DOHH2 (cell line): ENCODE measurements around the gene UNC5C.

Experiments
- H3F3A ChIP-seq: fragments of 200-600 bp; sonication (generic), shearing (Covaris generic); 2 replicates; pipeline ENCODE4 v1.6.0; 2016; ENCODE audit warnings: antibody characterized with exemption, mild to moderate bottlenecking; ENCODE audit not compliant: control insufficient read depth, insufficient read depth
- H3K27ac ChIP-seq: fragments of 200-600 bp; sonication (generic); 2 replicates; pipeline ENCODE4 v1.5.1; 2014; ENCODE audit warnings: low read depth, mild to moderate bottlenecking, low read length, moderate library complexity
- H3K27me3 ChIP-seq: fragments of 200-600 bp; sonication (generic); 2 replicates; pipeline ENCODE4 v1.6.1; 2014; ENCODE audit warnings: mild to moderate bottlenecking, low read length, mixed read lengths; ENCODE audit not compliant: control insufficient read depth
- H3K36me3 ChIP-seq: fragments of 200-600 bp; sonication (generic); 2 replicates; pipeline ENCODE4 v1.6.1; 2014; ENCODE audit warnings: mild to moderate bottlenecking, low read length, moderate library complexity, mixed read lengths; ENCODE audit not compliant: control insufficient read depth
- H3K4me1 ChIP-seq: fragments of 200-600 bp; sonication (generic); 2 replicates; pipeline ENCODE4 v1.6.1; 2014; ENCODE audit warnings: mild to moderate bottlenecking, low read length, mixed read lengths; ENCODE audit not compliant: control insufficient read depth
- H3K4me2 ChIP-seq: fragments of 200-600 bp; sonication (generic); 2 replicates; pipeline ENCODE4 v1.6.0; 2014; ENCODE audit warnings: mild to moderate bottlenecking, low read length, moderate library complexity
- H3K4me3 ChIP-seq: fragments of 200-600 bp; sonication (generic); 2 replicates; pipeline ENCODE4 v1.5.1; 2014; ENCODE audit warnings: mild to moderate bottlenecking, low read length, mixed read lengths
- H3K79me2 ChIP-seq: fragments of 200-600 bp; sonication (generic); 2 replicates; pipeline ENCODE4 v1.6.1; 2014; ENCODE audit warnings: mild to moderate bottlenecking, low read length, mixed read lengths; ENCODE audit not compliant: control insufficient read depth
- H3K9me2 ChIP-seq: fragments of 200-600 bp; sonication (generic); replicated peaks from 2 replicates; pipeline ENCODE4 v1.6.1; 2014; ENCODE audit warnings: mild to moderate bottlenecking, low read length, mixed read lengths; ENCODE audit not compliant: control insufficient read depth
- H3K9me3 ChIP-seq: fragments of 200-600 bp; sonication (generic); 2 replicates; pipeline ENCODE4 v1.6.1; 2014; ENCODE audit warnings: antibody characterized with exemption, low read length, mixed read lengths; ENCODE audit not compliant: control insufficient read depth, insufficient read depth
- H4K20me1 ChIP-seq: fragments of 200-600 bp; sonication (generic); 2 replicates; pipeline ENCODE4 v1.6.0; 2014; ENCODE audit warnings: low read depth, mild to moderate bottlenecking, antibody characterized with exemption, low read length, moderate library complexity; ENCODE audit not compliant: control insufficient read depth, insufficient read depth
- CTCF ChIP-seq: fragments of 200-600 bp; sonication (generic); IDR thresholded peaks from one replicate; pipeline ENCODE4 v1.5.1; 2014; ENCODE audit warnings: antibody characterized with exemption, mild to moderate bottlenecking, low read depth, low read length; ENCODE audit not compliant: poor library complexity, severe bottlenecking
- EZH2phosphoT487 ChIP-seq: fragments of 200-600 bp; sonication (generic); IDR thresholded peaks from 2 replicates; pipeline ENCODE4 v1.6.1; 2017; ENCODE audit warnings: borderline replicate concordance, mild to moderate bottlenecking, antibody characterized with exemption, low read length, moderate library complexity, mixed read lengths

UNC5C gene

DNA sequence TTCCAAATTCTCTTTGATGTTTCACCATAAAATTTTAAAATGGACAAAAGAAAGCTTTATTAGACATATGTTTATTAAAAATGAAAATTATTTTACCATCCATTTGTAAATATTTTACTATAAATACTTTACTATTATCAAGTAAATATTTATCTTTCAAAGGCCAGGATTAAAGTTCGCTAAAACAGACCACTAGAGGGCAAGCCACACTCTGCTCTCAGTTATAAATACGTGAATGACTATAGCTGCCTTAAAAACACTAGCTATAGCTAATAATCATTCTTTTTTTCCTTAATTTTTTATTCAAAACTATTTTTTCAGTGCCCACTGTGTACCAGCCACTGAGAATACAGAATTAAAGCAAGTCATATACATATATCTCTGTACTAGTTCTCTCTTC, 38.6 kb downstream of the UNC5C start:
- Histone ChIP-seq H3K9me3 (no peaks in the 10 kb centered on the region), H3K4me1 (no peaks in the 10 kb centered on the region), H3K9me2 (no peaks in the 10 kb centered on the region), H3K36me3 (no peaks in the 10 kb centered on the region), H3K4me3 (no peak overlapping the region), H3K4me2 (no peak overlapping the region), H3K27ac (no peak overlapping the region), H3K79me2 (no peaks in the 10 kb centered on the region), H4K20me1 (no peaks in the 10 kb centered on the region), H3K27me3 (no peaks in the 10 kb centered on the region), H3F3A (no peaks in the 10 kb centered on the region)
- TF ChIP-seq CTCF (peak; percentile 30), EZH2phosphoT487 (no peak)

- Histone ChIP-seq H4K20me1 (no peaks in the 10 kb centered on the region), H3K4me3 (no peak overlapping the region), H3K9me2 (no peaks in the 10 kb centered on the region), H3K4me2 (no peak overlapping the region), H3F3A (no peaks in the 10 kb centered on the region), H3K27me3 (no peaks in the 10 kb centered on the region), H3K27ac (no peak overlapping the region), H3K4me1 (no peaks in the 10 kb centered on the region), H3K79me2 (no peaks in the 10 kb centered on the region), H3K36me3 (no peaks in the 10 kb centered on the region), H3K9me3 (no peaks in the 10 kb centered on the region)
- TF ChIP-seq CTCF: no peak
- no peak for TF ChIP-seq EZH2phosphoT487
Measured at GRCh38 chr4:95508421-95508820, 40.4 kb downstream of the UNC5C start.

DNA sequence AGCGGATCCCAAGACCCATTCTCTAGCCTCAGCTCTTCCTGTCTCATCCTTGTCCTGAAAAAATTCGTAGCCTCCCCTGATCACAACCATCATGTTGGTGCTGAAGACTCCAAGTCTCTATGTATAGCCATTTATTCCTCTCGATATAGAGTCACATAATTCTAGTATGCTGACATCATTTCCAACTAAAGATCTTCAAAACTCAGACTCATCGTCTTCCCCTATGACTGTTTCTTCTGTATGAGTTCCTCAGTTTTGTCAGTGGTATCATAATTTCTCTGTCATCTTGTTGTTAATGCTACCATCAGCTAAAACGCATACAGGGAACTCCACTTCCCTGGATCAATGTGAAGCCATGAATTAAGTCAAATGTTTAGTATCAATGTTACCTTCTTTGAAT, 41.2 kb downstream of the UNC5C start:
- Histone ChIP-seq H3K4me3 (no peak overlapping the region), H3K4me2 (no peak overlapping the region), H3F3A (no peaks in the 10 kb centered on the region)

More for the DNA sequence above, 41.2 kb downstream of the UNC5C start:
- no peak overlapping the region for H3K27ac ChIP-seq
- no peaks in the 10 kb centered on the region for H3K27me3 ChIP-seq
- no peaks in the 10 kb centered on the region for H3K36me3 ChIP-seq
- no peaks in the 10 kb centered on the region for H3K9me3 ChIP-seq
- no peaks in the 10 kb centered on the region for H3K9me2 ChIP-seq
- no peaks in the 10 kb centered on the region for H3K79me2 ChIP-seq
- H4K20me1 ChIP-seq: no peaks in the 10 kb centered on the region
- H3K4me1 ChIP-seq: no peaks in the 10 kb centered on the region
- no peak for TF ChIP-seq CTCF
- TF ChIP-seq EZH2phosphoT487: no peak
